ENCODE measurements around the gene MTCL3.

Gene MTCL3

GRCh38 chr6:127423921-127424320, 95.2 kb downstream of the MTCL3 start:
- DNase-seq (ENCODE audit: low spot score) = no peak

Measured in SW480 (cell line).